SK-MEL-5 (cell line): ENCODE measurements around the gene KLK7. TPM values are rescaled to one million over a fixed set of nuclear protein-coding genes. Genes with fewer than 3 reads are reported as not detected.

ENCODE experiments used
- DNase-seq: peaks from one replicate; pipeline ENCODE4 v3.0.0-alpha.2; 2016; ENCODE audit warnings: low read depth, low spot score
- in situ Hi-C: cut with HindIII; loops from 2 replicates; pipeline ENCODE4 v1.10.0; 2016; ENCODE audit warnings: low sequenced_read_pairs, high pct_unique_total_duplicates, low pct_unique_long_range_greater_than_20kb
- polyA plus RNA-seq, 2 experiments: library from polyadenylated mRNA; depleted of rRNA; stranded (reverse); fragments of >200 nt; gene quantifications; 2 replicates each; pipeline ENCODE4 v1.2.3, GENCODE V29; 2015
- total RNA-seq: library from RNA; depleted of rRNA; stranded (reverse); fragments of >200 nt; shearing (Covaris generic); gene quantifications from 2 replicates; pipeline ENCODE4 v1.2.3, GENCODE V29; 2014; rRNA removed

KLK7 gene
- not detected in 2 replicates for total RNA-seq
- polyA plus RNA-seq (2015; cell fraction: cytosol; rRNA removed) = not detected in 2 replicates
- polyA plus RNA-seq (2015; cell fraction: nucleus; rRNA removed) = not detected in 2 replicates

- in situ Hi-C loops = no loop called here
- no peak for DNase-seq
These were observed at the start of gene KLK7 for GRCh38 chr19:50983625-50984292. Gene KLK7, minus strand, starts transcription at chr19:50983917. Its CDS starts 1,518 bp downstream, at chr19:50982399.

DNA sequence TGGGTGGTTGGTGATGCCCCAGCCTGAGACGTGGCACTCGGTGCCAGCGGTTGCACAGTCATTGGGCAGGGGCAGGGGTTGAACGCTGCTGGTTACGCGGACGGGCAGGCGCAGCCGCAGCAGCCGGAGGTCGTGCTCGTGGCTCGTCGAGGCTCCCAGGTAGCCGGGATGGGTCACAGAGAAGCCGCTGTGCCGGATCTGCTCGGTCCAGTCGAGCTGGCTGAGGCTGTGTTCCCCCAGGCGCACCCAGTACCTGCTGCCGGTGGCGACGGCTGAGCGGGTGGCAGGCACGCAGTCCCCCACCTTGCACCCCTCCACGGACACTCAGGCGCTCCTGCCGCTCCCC is 48.1 kb upstream of the KLK7 start:
- in situ Hi-C loops = no loop called here
- no peak for DNase-seq

DNA sequence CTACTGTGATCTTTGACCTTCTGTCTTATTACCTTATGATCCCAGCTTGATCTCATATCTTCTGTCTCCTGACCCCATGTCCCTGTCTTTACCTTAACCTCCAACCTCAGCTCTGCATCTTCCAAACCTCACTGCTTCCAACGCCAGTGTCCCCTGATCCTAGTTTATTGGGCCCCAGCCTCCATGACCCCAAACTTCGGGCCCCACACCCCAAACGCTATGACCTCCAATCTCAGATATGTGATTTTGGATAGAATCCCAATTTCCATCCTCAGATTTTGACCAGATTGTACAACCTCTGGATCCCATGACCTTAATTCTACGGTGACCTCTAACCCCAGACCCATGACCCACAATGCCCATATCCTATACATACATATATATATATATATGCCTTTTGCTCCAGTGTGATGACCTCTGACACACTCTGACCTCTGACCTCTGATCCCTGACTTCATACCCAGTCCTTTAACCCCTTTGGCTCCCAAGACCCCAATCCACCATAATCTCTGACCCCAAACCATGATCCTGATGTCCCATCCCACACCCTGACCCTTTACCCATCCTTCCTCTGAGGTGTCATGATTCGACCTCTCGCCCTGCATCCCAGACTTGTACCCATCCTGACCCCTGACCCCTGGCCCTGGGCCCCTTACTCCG is 47.6 kb upstream of the KLK7 start:
- no peak for DNase-seq
- in situ Hi-C loops = no loop called here

DNA sequence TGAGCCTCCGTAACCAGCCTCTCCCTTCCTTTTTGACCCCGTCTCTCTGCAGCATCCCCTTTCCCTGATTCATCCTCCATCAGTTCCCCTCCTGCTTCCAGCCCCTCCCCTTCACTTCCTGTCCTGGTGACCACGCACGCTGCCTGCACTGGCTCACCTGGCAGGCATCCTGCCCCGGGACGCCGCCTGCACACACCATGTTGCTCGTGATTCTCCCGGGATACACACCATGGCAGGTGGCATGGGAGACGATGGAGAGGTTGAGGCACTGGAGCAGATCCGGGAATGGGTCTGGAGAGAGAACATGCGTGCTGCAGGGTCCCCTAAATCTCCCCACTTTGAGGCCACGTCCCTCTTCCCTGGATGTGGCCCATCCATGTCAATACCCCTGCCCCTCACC is 46.9 kb upstream of the KLK7 start:
- no peak for DNase-seq
- in situ Hi-C loops = no loop called here

DNA sequence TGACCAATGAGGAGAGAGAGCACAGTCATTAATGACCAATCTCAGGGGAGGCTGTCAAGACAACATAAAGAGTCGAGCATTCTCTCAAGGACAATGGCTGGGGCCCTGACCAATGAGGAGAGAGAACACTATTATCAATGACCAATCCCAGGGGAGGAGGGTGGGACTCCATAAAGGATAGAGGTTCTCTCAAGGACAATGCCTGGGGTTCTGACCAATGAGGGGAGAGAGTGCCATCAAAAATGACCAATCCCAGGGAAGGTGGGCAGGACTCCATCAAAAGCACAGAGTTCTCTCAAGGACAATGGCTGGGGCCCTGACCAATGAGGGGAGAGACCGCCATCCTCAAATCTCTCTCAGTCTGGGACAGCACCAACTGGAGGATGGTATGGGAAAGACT is 46.0 kb upstream of the KLK7 start:
- DNase-seq = peak; percentile 39
- in situ Hi-C loops = no loop called here

GRCh38 chr19:51027873-51028272 is 44.2 kb upstream of the KLK7 start:
- in situ Hi-C loops = no loop called here
- no peak for DNase-seq

GRCh38 chr19:51027126-51027806 is 43.5 kb upstream of the KLK7 start:
- DNase-seq = no peak
- in situ Hi-C loops = no loop called here

- no peak for DNase-seq
- in situ Hi-C loops = no loop called here
These were observed 42.8 kb upstream of the KLK7 start, which contains the start of gene KLK11 for GRCh38 chr19:51026554-51026831. Gene KLK11, minus strand, starts transcription at chr19:51026616. Its CDS starts 985 bp downstream, at chr19:51025631.

DNA sequence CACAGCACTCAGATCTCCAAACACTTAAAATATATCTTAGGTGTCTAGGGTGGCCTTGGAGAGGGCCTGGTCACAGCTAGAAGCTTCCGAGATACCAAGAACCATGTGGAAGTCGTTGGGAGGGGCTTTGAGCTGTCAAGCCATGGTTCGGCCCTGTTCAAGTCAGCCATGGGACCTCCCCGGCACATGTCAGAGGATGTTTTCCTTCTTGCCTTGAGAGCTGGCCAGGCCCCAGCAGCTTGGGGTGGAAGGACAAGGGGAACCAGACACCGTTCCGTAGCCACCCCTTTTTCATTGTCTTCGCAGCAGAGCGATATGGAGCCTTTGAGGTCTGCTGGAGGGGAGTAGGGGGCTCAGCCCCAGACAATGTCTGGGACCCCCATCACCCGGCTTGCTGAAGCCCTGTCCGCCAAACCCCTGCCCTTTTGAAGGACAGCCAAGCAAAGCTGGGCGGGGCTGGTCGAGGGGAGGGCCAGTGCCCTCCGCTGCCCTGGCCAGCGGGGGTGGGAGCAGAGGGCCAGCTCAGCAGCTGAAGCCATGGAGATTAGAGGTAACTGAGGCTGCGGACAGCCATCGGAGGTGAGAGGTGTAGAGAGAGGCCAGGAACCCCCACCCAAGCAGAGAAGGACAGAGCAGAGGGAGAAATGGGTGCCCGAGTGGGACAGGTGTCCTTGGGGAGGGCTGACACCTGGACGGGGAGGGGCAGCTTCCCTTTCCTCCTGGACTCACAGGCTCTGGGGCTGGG is 42.3 kb upstream of the KLK7 start:
- in situ Hi-C loops = no loop called here
- DNase-seq = no peak

- DNase-seq = no peak
- in situ Hi-C loops = no loop called here
These were observed 41.7 kb upstream of the KLK7 start for GRCh38 chr19:51025401-51025800.

DNA sequence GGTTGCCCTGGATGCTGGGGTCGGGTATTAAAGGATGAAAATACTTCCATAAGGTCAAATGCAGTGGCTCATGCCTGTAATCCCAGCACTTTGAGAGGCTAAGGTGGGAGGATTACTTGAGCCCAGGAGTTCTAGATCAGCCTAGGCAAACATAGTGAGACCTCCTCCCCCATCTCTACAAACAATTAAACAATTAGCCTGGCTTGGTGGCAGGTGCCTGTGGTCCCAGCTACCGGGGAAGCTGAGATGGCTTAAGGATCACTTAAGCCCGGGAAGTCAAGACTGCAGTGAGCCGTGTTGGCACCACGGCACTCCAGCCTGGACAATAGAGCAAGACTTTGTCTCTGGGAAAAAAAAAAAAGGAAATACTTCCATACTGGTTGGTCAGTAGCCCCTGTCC is 41.2 kb upstream of the KLK7 start:
- no peak for DNase-seq
- in situ Hi-C loops = no loop called here

DNA sequence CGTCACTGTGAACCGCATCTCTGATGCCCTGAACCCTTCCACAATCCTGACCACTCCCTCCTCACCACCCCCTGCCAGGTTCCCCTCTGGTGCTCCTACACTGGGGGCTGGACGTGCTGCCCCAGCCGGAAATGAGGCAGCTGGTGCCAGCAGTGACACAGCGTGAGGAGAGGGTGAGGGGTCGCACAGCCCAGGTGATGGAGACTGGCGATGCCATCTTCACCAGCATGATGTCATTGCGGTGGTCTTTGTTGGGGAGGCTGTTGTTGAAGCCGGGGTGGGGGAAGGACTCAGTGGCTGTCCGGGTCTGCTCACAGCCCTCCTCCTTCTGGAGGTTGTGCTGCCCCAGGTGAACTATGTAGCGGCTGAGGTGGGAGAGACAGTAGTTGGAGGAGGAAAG is 40.2 kb upstream of the KLK7 start:
- in situ Hi-C loops = no loop called here
- DNase-seq = no peak

DNA sequence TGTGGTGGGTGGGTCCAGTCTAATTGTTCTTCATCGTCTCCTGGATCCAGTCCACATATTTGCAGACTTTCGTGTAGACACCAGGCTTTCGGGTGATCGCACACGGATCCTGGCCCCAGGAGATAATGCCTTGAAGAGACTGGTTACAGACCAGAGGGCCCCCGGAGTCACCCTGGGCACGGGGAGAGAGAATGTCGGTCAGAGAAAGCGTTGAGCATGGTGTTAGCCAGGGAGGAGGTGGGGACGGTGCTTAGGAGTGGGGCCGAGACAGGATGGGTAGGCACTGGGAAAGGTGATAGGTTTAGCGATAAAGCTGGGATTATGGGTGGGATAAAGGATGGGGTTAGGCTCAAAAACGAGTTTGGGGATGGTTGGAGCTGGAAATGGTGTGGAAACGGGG is 38.8 kb upstream of the KLK7 start:
- in situ Hi-C loops = no loop called here
- DNase-seq = no peak

GRCh38 chr19:51020988-51021651 is 37.4 kb upstream of the KLK7 start:
- DNase-seq = peak; percentile 76
- in situ Hi-C loops = no loop called here

DNA sequence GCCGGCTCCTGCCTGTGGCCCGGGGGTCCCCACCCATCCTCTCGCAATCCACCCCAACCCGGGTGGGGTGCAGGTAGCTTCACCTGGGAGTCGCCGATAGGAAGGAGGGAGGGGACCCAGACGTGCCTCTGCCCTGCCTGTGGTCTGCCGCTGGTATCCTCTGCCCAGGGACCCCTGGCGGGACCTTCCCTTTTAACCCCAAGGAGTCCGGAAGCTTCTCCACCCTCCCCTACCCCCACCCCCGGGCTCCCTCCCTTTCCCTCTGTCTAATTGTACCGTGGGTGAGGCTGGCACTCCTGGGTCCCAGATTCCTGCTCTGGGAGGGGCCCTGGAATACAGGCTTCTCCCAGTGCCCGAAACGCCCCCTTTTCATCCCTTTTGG is 35.8 kb upstream of the KLK7 start, which contains the start of gene KLK10:
Gene KLK10, minus strand, starts transcription at position 166 of the 382 bp plus-strand sequence. CDS start 579 bp downstream, outside the sequence.
- no peak for DNase-seq
- in situ Hi-C loops = no loop called here

GRCh38 chr19:51018745-51019543 is 35.2 kb upstream of the KLK7 start:
- DNase-seq = no peak
- in situ Hi-C loops = no loop called here
